HFFc6 (cell line): ENCODE data around the gene DAZAP1. TPM values are rescaled to one million over a fixed set of nuclear protein-coding genes. Genes with fewer than 3 reads are reported as not detected.

Experiments
- DNase-seq: peaks from one replicate; pipeline ENCODE4 v3.0.0-alpha.2; 2018
- H3K27ac Mint-ChIP-seq: 2 replicates; pipeline ENCODE4 v1.8.0; 2020; ENCODE audit warnings: mild to moderate bottlenecking, mixed read lengths
- H3K27me3 Mint-ChIP-seq: 2 replicates; pipeline ENCODE4 v1.8.0; 2021; ENCODE audit warnings: mild to moderate bottlenecking, moderate library complexity, mixed read lengths; ENCODE audit not compliant: insufficient read depth
- H3K36me3 Mint-ChIP-seq: 2 replicates; pipeline ENCODE4 v1.8.0; 2021; ENCODE audit warnings: low read depth, mixed read lengths
- H3K4me1 Mint-ChIP-seq: 2 replicates; pipeline ENCODE4 v1.8.0; 2020; ENCODE audit warnings: low read depth, mixed read lengths
- H3K4me3 Mint-ChIP-seq: 2 replicates; pipeline ENCODE4 v1.8.0; 2020; ENCODE audit warnings: mild to moderate bottlenecking, moderate library complexity, mixed read lengths
- H3K9me3 Mint-ChIP-seq: 2 replicates; pipeline ENCODE4 v1.8.0; 2020; ENCODE audit warnings: mild to moderate bottlenecking, mixed read lengths
- CTCF ChIP-seq: fragments of 200-600 bp; sonication (generic); IDR thresholded peaks from 2 replicates; pipeline ENCODE4 v1.5.0; 2021; ENCODE audit warnings: antibody characterized with exemption, mild to moderate bottlenecking
- total RNA-seq, 6 experiments: library from RNA; stranded (reverse); fragmentation: NEBNext Ultra II Directional; extraction: Animal tissue kit (Norgen Biotek cat#: 25700); gene quantifications; 2 replicates in 1 of 6; 3 replicates in 5 of 6; pipeline ENCODE4 v1.2.3, GENCODE V29; 2021

Gene DAZAP1
- total RNA-seq, 6 experiments from 2014 or later = 87.2 to 109 (median 103) TPM

DNA sequence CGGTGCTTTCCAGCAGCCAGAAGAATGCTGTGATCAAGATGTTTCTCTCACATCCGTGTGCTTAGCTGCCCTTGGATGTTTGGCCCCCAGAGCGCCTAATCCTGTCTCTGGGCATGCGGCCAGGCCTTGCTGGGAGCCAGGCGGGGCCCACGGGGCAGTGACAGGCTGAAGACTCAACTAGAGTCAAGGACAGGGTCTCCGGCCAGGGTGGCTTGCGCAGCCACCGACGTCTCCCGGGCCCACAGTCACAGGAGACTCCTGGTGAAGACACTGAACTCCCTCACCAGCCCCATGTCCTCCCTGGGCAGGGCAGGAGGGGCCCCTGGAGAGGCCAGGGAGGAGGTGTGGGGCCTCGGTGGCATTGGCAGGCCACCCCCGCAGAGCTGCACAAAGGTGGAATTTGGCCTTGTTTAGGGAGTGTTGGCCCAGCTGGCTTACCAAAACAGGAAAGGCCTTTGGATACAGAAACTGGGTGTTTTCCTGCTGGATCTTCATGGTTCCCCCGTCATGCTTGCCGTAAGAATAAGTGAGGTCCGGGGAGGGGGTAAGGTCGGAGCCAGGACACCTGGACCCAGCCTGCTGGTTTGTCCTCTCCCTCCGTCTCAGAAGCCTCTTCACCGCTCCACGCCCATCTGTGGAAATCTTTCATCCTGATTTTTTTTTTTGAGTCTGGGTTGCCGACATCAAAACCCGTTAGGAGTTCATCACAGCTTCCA, 33.7 kb upstream of the DAZAP1 start:
- no peak for TF ChIP-seq CTCF
- H3K27ac Mint-ChIP-seq = no peak overlapping the region
- H3K9me3 Mint-ChIP-seq = no peaks in the 10 kb centered on the region
- peaks cover 17% of the 10 kb centered on the region; the same call in 1 of the 2 replicates for H3K36me3 Mint-ChIP-seq
- no peaks in the 10 kb centered on the region for H3K4me1 Mint-ChIP-seq
- H3K27me3 Mint-ChIP-seq = peaks cover 5% of the 10 kb centered on the region; the same call in 1 of the 2 replicates
- no peak for DNase-seq
- H3K4me3 Mint-ChIP-seq = no peak overlapping the region

- no peaks in the 10 kb centered on the region for H3K9me3 Mint-ChIP-seq
- peaks cover 17% of the 10 kb centered on the region; the same call in 1 of the 2 replicates for H3K36me3 Mint-ChIP-seq
- TF ChIP-seq CTCF = no peak
- no peak overlapping the region for H3K27ac Mint-ChIP-seq
- peaks cover 5% of the 10 kb centered on the region; the same call in 1 of the 2 replicates for H3K27me3 Mint-ChIP-seq
- no peak for DNase-seq
- no peaks in the 10 kb centered on the region for H3K4me1 Mint-ChIP-seq
- no peak overlapping the region for H3K4me3 Mint-ChIP-seq
Measured at GRCh38 chr19:1374250-1374577, 33.2 kb upstream of the DAZAP1 start.

DNA sequence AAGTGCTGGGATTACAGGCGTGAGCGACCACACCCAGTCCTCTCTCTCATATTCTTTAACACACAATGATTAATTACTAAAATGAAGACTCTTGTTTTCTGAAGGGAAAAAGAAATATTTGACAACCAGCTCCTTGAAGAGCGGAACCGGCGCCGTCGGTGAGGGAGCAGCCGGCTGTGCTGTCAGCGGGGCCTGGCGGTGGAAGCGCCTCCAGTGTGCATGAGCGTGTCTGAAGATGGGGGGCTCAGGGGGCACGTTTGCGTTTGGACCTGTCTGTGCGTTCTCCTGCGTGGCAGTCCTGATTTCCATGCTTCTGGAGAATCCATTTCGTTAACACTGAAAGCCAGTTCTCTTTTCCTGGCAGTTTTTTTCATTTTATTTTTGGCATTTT, 31.0 kb upstream of the DAZAP1 start:
- Mint-ChIP-seq H3K27ac (no peak overlapping the region), H3K4me1 (no peaks in the 10 kb centered on the region), H3K27me3 (peaks cover 5% of the 10 kb centered on the region; the same call in 1 of the 2 replicates), H3K9me3 (no peaks in the 10 kb centered on the region), H3K36me3 (peaks cover 13% of the 10 kb centered on the region; the same call in 1 of the 2 replicates), H3K4me3 (no peak overlapping the region)
- DNase-seq = no peak
- no peak for TF ChIP-seq CTCF

- H3K4me3 Mint-ChIP-seq = no peak overlapping the region
- H3K9me3 Mint-ChIP-seq = no peaks in the 10 kb centered on the region
- H3K4me1 Mint-ChIP-seq = no peaks in the 10 kb centered on the region
- peaks cover 5% of the 10 kb centered on the region; the same call in 1 of the 2 replicates for H3K27me3 Mint-ChIP-seq
- TF ChIP-seq CTCF = no peak
- H3K36me3 Mint-ChIP-seq = peaks cover 13% of the 10 kb centered on the region; the same call in 1 of the 2 replicates
- H3K27ac Mint-ChIP-seq = no peak overlapping the region
- no peak for DNase-seq
Measured at GRCh38 chr19:1377176-1377964, 30.0 kb upstream of the DAZAP1 start.

- peak; percentile 52 for TF ChIP-seq CTCF
- no peak for DNase-seq
- H3K36me3 Mint-ChIP-seq = peaks cover 13% of the 10 kb centered on the region; the same call in 1 of the 2 replicates
- H3K27ac Mint-ChIP-seq = no peak overlapping the region
- H3K4me1 Mint-ChIP-seq = no peaks in the 10 kb centered on the region
- no peak overlapping the region for H3K4me3 Mint-ChIP-seq
- peaks cover under 1% of the 10 kb centered on the region; the same call in 1 of the 2 replicates for H3K9me3 Mint-ChIP-seq
- peaks cover 7% of the 10 kb centered on the region for H3K27me3 Mint-ChIP-seq
Measured at GRCh38 chr19:1377965-1378785, 29.2 kb upstream of the DAZAP1 start.
